ENCODE results near the gene GARS1.

The GARS1 gene

DNA sequence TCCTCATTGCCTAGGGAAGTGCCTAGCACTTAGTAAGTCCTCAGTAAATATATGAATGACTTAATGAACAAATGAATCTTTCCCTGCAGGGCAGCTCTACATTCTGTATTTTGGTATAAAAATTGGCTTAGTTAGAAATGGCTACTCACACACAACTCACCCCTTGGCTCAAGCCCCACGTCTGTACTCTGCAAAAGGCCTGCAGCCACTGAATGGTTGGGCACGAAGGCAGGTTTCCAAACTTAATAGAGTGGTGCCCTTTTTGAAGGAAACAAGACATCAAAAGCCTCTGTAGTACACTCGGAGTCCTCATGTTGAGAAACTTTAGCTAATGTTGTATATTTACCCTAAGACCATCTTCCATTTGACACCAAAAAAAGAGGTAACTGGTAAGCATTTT is 51.0 kb downstream of the GARS1 start:
- no peak overlapping the region for H3K27ac ChIP-seq (ENCODE audit: low read length)
- no peak overlapping the region for H3K4me3 ChIP-seq (ENCODE audit: low read length in 2 of 2)
- no peaks in the 10 kb centered on the region for H3K9me3 ChIP-seq (ENCODE audit: control insufficient read depth in 2 of 2, low read length in 2 of 2)
- no peak overlapping the region for H3K9ac ChIP-seq (ENCODE audit: low read length in 2 of 2)
- no peaks in the 10 kb centered on the region for H3K4me1 ChIP-seq (ENCODE audit: control insufficient read depth, insufficient read depth, low read length)
- no peaks in the 10 kb centered on the region for H3K27me3 ChIP-seq (ENCODE audit: control insufficient read depth in 1 of 2, insufficient read depth in 2 of 2, low read length in 2 of 2)
- peaks cover 0 to 3% of the 10 kb centered on the region in 2 donors for H3K36me3 ChIP-seq (ENCODE audit: control insufficient read depth in 2 of 2, insufficient read depth in 2 of 2, low read length in 2 of 2)

- no peak overlapping the region for H3K27ac ChIP-seq (ENCODE audit: low read length)
- no peaks in the 10 kb centered on the region for H3K27me3 ChIP-seq (ENCODE audit: control insufficient read depth in 1 of 2, insufficient read depth in 2 of 2, low read length in 2 of 2)
- H3K9me3 ChIP-seq (ENCODE audit: control insufficient read depth in 2 of 2, low read length in 2 of 2) = no peaks in the 10 kb centered on the region
- peaks cover 0 to 3% of the 10 kb centered on the region in 2 donors for H3K36me3 ChIP-seq (ENCODE audit: control insufficient read depth in 2 of 2, insufficient read depth in 2 of 2, low read length in 2 of 2)
- H3K4me1 ChIP-seq (ENCODE audit: control insufficient read depth, insufficient read depth, low read length) = no peaks in the 10 kb centered on the region
- no peak overlapping the region for H3K4me3 ChIP-seq (ENCODE audit: low read length in 2 of 2)
- no peak overlapping the region for H3K9ac ChIP-seq (ENCODE audit: low read length in 2 of 2)
Observed at GRCh38 chr7:30646154-30646553, 51.5 kb downstream of the GARS1 start.

GRCh38 chr7:30647589-30648364 is 53.1 kb downstream of the GARS1 start:
- H3K4me1 ChIP-seq (ENCODE audit: control insufficient read depth, insufficient read depth, low read length) = no peaks in the 10 kb centered on the region
- no peak overlapping the region for H3K9ac ChIP-seq (ENCODE audit: low read length in 2 of 2)
- H3K27ac ChIP-seq (ENCODE audit: low read length) = no peak overlapping the region
- no peaks in the 10 kb centered on the region for H3K27me3 ChIP-seq (ENCODE audit: control insufficient read depth in 1 of 2, insufficient read depth in 2 of 2, low read length in 2 of 2)
- no peaks in the 10 kb centered on the region for H3K9me3 ChIP-seq (ENCODE audit: control insufficient read depth in 2 of 2, low read length in 2 of 2)
- peaks cover 0 to 2% of the 10 kb centered on the region in 2 donors for H3K36me3 ChIP-seq (ENCODE audit: control insufficient read depth in 2 of 2, insufficient read depth in 2 of 2, low read length in 2 of 2)
- no peak overlapping the region for H3K4me3 ChIP-seq (ENCODE audit: low read length in 2 of 2)

- Histone ChIP-seq H3K27ac (ENCODE audit: low read length) (no peak overlapping the region), H3K9ac (ENCODE audit: low read length in 2 of 2) (no peak overlapping the region), H3K36me3 (ENCODE audit: control insufficient read depth in 2 of 2, insufficient read depth in 2 of 2, low read length in 2 of 2) (no peaks in the 10 kb centered on the region), H3K4me1 (ENCODE audit: control insufficient read depth, insufficient read depth, low read length) (no peaks in the 10 kb centered on the region), H3K27me3 (ENCODE audit: control insufficient read depth in 1 of 2, insufficient read depth in 2 of 2, low read length in 2 of 2) (no peaks in the 10 kb centered on the region), H3K9me3 (ENCODE audit: control insufficient read depth in 2 of 2, low read length in 2 of 2) (no peaks in the 10 kb centered on the region), H3K4me3 (ENCODE audit: low read length in 2 of 2) (no peak overlapping the region)
Observed at GRCh38 chr7:30648744-30649540, 54.3 kb downstream of the GARS1 start.

- H3K27me3 ChIP-seq (ENCODE audit: control insufficient read depth in 1 of 2, insufficient read depth in 2 of 2, low read length in 2 of 2) = no peaks in the 10 kb centered on the region
- H3K9me3 ChIP-seq (ENCODE audit: control insufficient read depth in 2 of 2, low read length in 2 of 2) = no peaks in the 10 kb centered on the region
- H3K9ac ChIP-seq (ENCODE audit: low read length in 2 of 2) = no peak overlapping the region
- no peak overlapping the region for H3K27ac ChIP-seq (ENCODE audit: low read length)
- H3K36me3 ChIP-seq (ENCODE audit: control insufficient read depth in 2 of 2, insufficient read depth in 2 of 2, low read length in 2 of 2) = no peaks in the 10 kb centered on the region
- no peak overlapping the region for H3K4me3 ChIP-seq (ENCODE audit: low read length in 2 of 2)
- no peaks in the 10 kb centered on the region for H3K4me1 ChIP-seq (ENCODE audit: control insufficient read depth, insufficient read depth, low read length)
Observed at GRCh38 chr7:30649717-30650420, 55.2 kb downstream of the GARS1 start.

- no peak overlapping the region for H3K27ac ChIP-seq (ENCODE audit: low read length)
- no peaks in the 10 kb centered on the region for H3K9me3 ChIP-seq (ENCODE audit: control insufficient read depth in 2 of 2, low read length in 2 of 2)
- H3K36me3 ChIP-seq (ENCODE audit: control insufficient read depth in 2 of 2, insufficient read depth in 2 of 2, low read length in 2 of 2) = no peaks in the 10 kb centered on the region
- no peak overlapping the region for H3K9ac ChIP-seq (ENCODE audit: low read length in 2 of 2)
- H3K27me3 ChIP-seq (ENCODE audit: control insufficient read depth in 1 of 2, insufficient read depth in 2 of 2, low read length in 2 of 2) = no peaks in the 10 kb centered on the region
- H3K4me1 ChIP-seq (ENCODE audit: control insufficient read depth, insufficient read depth, low read length) = no peaks in the 10 kb centered on the region
- H3K4me3 ChIP-seq (ENCODE audit: low read length in 2 of 2) = no peak overlapping the region
Observed at GRCh38 chr7:30650421-30650808, 55.7 kb downstream of the GARS1 start.

DNA sequence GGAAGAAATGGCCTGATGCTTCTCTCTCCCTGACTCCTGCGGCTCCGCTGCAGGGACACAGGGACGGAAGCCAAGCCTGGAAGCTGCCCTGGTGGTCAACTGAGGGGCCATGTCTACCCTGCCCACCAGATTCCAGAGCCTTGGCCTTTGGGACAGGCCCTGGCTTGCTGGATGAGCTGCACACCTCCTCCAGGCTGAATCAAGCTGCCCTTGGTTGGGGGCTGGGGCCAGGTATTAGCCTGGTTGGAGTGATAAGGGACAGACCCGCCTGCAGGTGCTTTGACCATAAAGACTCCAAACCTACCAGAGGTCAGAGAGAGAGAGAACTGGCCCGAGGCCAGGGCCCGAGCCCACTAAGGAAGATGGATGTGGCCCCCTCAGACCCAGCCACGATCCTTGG is 57.5 kb downstream of the GARS1 start:
- Histone ChIP-seq H3K27ac (ENCODE audit: low read length) (no peak overlapping the region), H3K4me3 (ENCODE audit: low read length in 2 of 2) (no peak overlapping the region), H3K27me3 (ENCODE audit: control insufficient read depth in 1 of 2, insufficient read depth in 2 of 2, low read length in 2 of 2) (no peaks in the 10 kb centered on the region), H3K36me3 (ENCODE audit: control insufficient read depth in 2 of 2, insufficient read depth in 2 of 2, low read length in 2 of 2) (no peaks in the 10 kb centered on the region), H3K4me1 (ENCODE audit: control insufficient read depth, insufficient read depth, low read length) (no peaks in the 10 kb centered on the region), H3K9me3 (ENCODE audit: control insufficient read depth in 2 of 2, low read length in 2 of 2) (no peaks in the 10 kb centered on the region), H3K9ac (ENCODE audit: low read length in 2 of 2) (no peak overlapping the region)

DNA sequence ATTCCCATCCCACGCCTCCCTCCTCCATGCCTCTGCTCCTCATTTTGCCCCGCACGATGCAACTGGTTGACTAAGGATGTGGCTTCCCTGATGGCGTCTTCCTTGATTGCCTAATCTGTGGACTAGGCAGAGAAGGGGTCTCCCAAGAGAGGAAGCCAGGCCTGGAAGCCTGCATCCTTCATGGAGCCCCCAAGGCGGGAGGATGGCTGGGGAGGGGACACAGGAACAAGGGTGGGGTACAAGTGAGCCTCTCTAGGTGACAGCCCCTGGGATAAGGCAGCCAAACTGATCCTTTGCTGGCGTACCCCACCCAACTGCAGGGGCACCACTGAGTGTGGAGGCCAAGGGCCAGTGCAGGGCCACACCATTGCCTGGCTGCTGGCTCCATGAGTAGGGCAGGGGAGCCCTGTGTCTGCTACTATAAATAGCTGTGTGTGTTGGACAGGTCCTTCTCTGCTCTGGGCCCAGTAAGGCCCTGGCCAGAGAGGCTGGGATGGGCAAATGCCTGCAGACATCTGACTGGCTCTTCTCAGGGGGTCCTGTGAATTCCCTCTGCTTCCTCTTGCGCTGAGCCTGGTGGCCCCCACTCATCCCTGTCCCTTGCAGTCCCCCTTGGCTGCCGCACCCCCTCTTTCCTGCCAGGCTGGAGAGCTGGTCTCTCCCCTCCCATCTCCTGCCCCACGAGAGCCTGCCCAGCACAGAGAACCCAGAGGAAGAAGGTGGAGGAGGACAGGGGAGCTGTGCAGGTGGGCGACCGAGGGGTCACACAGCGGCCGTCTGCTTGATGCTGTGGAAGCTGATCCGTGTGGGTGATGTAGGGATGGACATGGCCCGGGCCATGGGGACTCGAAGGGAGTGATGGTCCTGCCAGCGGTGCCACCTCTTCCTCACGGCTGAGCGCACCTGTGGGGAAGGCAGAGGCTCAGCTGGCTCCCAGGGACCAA is 58.3 kb downstream of the GARS1 start:
- H3K9me3 ChIP-seq (ENCODE audit: control insufficient read depth in 2 of 2, low read length in 2 of 2) = no peaks in the 10 kb centered on the region

DNA sequence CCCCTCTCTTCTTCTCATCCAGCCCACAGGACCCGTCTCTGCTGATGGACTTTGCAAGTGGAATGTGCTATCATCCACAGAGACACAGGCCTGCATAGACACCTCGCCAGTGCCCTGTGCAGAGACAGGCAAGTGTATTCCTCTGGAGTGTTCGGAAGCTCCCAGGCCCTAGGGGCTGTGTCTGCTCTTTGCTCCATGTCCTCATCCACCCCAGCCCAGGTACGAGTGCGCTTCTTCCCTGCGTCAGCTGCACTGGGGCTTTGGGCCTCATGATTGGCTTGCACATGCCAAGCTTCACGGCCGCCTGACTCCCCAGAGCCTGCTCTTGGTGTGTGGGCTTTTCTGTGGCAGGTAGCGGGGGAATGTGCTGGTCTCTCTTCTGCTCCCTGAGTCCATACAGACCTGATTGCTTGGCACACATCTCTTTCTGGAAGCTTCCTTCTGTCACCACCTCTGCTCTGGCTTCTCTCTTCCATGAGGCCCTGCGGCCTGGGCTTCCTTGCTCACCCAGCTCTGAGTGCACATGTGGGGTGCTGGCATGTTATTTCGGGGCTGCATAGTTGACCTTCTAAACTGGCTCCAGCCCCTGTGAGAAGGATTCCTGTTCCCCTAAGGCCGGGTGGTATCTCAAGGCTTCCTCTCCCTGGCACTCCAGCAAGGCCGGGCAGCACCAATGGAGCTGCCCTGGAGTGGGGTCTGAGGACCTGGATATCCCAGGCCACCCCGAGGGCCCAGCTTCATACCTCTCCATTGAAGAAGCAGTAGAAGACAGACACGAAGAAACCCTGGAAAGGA is 59.8 kb downstream of the GARS1 start:
- Histone ChIP-seq H3K4me1 (ENCODE audit: control insufficient read depth, insufficient read depth, low read length) (no peaks in the 10 kb centered on the region), H3K9ac (ENCODE audit: low read length in 2 of 2) (no peak overlapping the region), H3K9me3 (ENCODE audit: control insufficient read depth in 2 of 2, low read length in 2 of 2) (no peaks in the 10 kb centered on the region), H3K27ac (ENCODE audit: low read length) (no peak overlapping the region), H3K27me3 (ENCODE audit: control insufficient read depth in 1 of 2, insufficient read depth in 2 of 2, low read length in 2 of 2) (no peaks in the 10 kb centered on the region), H3K36me3 (ENCODE audit: control insufficient read depth in 2 of 2, insufficient read depth in 2 of 2, low read length in 2 of 2) (no peaks in the 10 kb centered on the region), H3K4me3 (ENCODE audit: low read length in 2 of 2) (no peak overlapping the region)

More for the DNA sequence above, 58.3 kb downstream of the GARS1 start:
- Histone ChIP-seq H3K27ac (ENCODE audit: low read length) (no peak overlapping the region), H3K4me1 (ENCODE audit: control insufficient read depth, insufficient read depth, low read length) (no peaks in the 10 kb centered on the region), H3K27me3 (ENCODE audit: control insufficient read depth in 1 of 2, insufficient read depth in 2 of 2, low read length in 2 of 2) (no peaks in the 10 kb centered on the region), H3K9ac (ENCODE audit: low read length in 2 of 2) (no peak overlapping the region), H3K4me3 (ENCODE audit: low read length in 2 of 2) (no peak overlapping the region), H3K36me3 (ENCODE audit: control insufficient read depth in 2 of 2, insufficient read depth in 2 of 2, low read length in 2 of 2) (no peaks in the 10 kb centered on the region)
